Stimulated activated CD4-positive, alpha-beta T cell treated with anti-CD3 and anti-CD28 coated beads, TNF-alpha, amount 100 ng/mL, for 24 hours (primary cell): ENCODE results near the gene ATXN1.

Experiments
- DNase-seq, 3 experiments: peaks; one replicate each; pipeline ENCODE4 v3.0.0-alpha.2; 2020; ENCODE audit warnings: low read depth in 3 of 3

The ATXN1 gene

GRCh38 chr6:16674801-16675392 is 86.4 kb downstream of the ATXN1 start:
- DNase-seq, result no peak

GRCh38 chr6:16673011-16673797 is 88.1 kb downstream of the ATXN1 start:
- DNase-seq, result no peak

- no peak for DNase-seq
These were observed 89.7 kb downstream of the ATXN1 start for GRCh38 chr6:16671302-16672289.

- no peak for DNase-seq
These were observed 90.6 kb downstream of the ATXN1 start for GRCh38 chr6:16670617-16671051.

- no peak for DNase-seq
These were observed 91.1 kb downstream of the ATXN1 start for GRCh38 chr6:16670183-16670582.

- DNase-seq, result peak; percentile 55 to 69 (median 60)
These were observed 92.0 kb downstream of the ATXN1 start for GRCh38 chr6:16669227-16669626.

- no peak for DNase-seq
These were observed 93.8 kb downstream of the ATXN1 start for GRCh38 chr6:16667509-16667908.

GRCh38 chr6:16665992-16666391 is 95.3 kb downstream of the ATXN1 start:
- DNase-seq, result no peak

- DNase-seq, result no peak
These were observed 96.1 kb downstream of the ATXN1 start for GRCh38 chr6:16665182-16665581.

- DNase-seq, result no peak
These were observed 97.4 kb downstream of the ATXN1 start for GRCh38 chr6:16663901-16664300.

- no peak for DNase-seq
These were observed 101.1 kb downstream of the ATXN1 start for GRCh38 chr6:16660157-16660497.

- DNase-seq, result no peak
These were observed 101.6 kb downstream of the ATXN1 start for GRCh38 chr6:16659466-16660156.

GRCh38 chr6:16658348-16659034 is 102.8 kb downstream of the ATXN1 start:
- DNase-seq, result no peak

GRCh38 chr6:16657768-16658167 is 103.5 kb downstream of the ATXN1 start:
- no peak for DNase-seq

GRCh38 chr6:16656451-16656850 is 104.8 kb downstream of the ATXN1 start:
- DNase-seq, result no peak

- no peak for DNase-seq
These were observed 106.6 kb downstream of the ATXN1 start for GRCh38 chr6:16654701-16655100.

GRCh38 chr6:16653226-16653625 is 108.0 kb downstream of the ATXN1 start:
- no peak for DNase-seq

GRCh38 chr6:16651871-16652270 is 109.4 kb downstream of the ATXN1 start:
- DNase-seq, result no peak

- DNase-seq, result no peak
These were observed 111.4 kb downstream of the ATXN1 start for GRCh38 chr6:16649890-16650289.

- DNase-seq, result no peak
These were observed 112.0 kb downstream of the ATXN1 start for GRCh38 chr6:16649241-16649640.

GRCh38 chr6:16648003-16648402 is 113.3 kb downstream of the ATXN1 start:
- no peak for DNase-seq
